Fibroblast of lung (primary cell): ENCODE measurements around the gene IGSF10.

Source experiments
- CTCF ChIP-seq, 2 donors: IDR thresholded peaks in 1 of 2; conservative IDR thresholded peaks in 1 of 2; 1 replicate in 1 of 2; 2 replicates in 1 of 2; pipeline ENCODE4 v1.5.1; 2011 to 2012; ENCODE audit warnings: low read length in 2 of 2, control low read depth in 1 of 2, inconsistent platforms in 1 of 2, low read depth in 1 of 2, mild to moderate bottlenecking in 1 of 2
- EZH2 ChIP-seq: IDR thresholded peaks from 2 replicates; pipeline ENCODE4 v1.5.1; 2012; ENCODE audit warnings: low read length, control low read depth, mild to moderate bottlenecking; ENCODE audit errors: missing control alignments

- TF ChIP-seq CTCF (conservative IDR thresholded peaks at IDR 0.05 in 1 of 2, IDR thresholded peaks at IDR 0.05 in 1 of 2; ENCODE audit: low read depth in 1 of 2, low read length in 2 of 2), result no peak
- no peak for TF ChIP-seq EZH2
Measured at GRCh38 chr3:151480492-151480891, 19.6 kb upstream of the IGSF10 start.
